Renal pelvis (tissue), 4 donors: Measurements from ENCODE around the gene MVB12B. TPM values are rescaled to one million over a fixed set of nuclear protein-coding genes. Genes with fewer than 3 reads are reported as not detected.

ENCODE experiments used
- DNase-seq: peaks from one replicate; pipeline ENCODE4 v3.0.0-alpha.2; 2013
- polyA plus RNA-seq, 3 donors: library from polyadenylated mRNA; unstranded; fragments of 120-200 nt; gene quantifications; one replicate each; pipeline ENCODE4 v1.2.1, GENCODE V29; 2013; ENCODE audit not compliant: insufficient read length in 3 of 3

MVB12B gene
- polyA plus RNA-seq, 3 donors: 15.7 to 18.9 (median 17.3) TPM

GRCh38 chr9:126354887-126355770, 28.5 kb downstream of the MVB12B start:
- no peak for DNase-seq

GRCh38 chr9:126357074-126357473, 30.4 kb downstream of the MVB12B start:
- no peak for DNase-seq

DNA sequence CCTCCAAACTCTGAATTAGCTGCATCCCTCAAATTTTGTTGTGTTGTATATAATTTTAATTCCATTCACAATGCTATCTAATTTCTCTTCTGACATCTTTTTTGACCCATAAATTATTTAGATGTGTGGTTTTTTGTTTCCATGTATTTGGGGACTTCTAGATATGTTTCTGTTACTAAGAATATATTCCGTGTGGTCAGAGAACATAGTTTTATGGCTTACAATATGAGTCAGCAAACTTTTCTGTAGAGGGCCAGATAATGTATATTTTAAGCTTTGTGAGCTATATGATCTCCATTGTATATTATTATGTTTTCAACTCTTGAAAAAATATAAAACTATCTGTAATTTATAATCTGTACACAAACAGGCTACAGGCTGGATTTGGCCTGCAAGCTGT, 33.4 kb downstream of the MVB12B start:
- DNase-seq: no peak

- no peak for DNase-seq
Measured at GRCh38 chr9:126361810-126362238, 35.2 kb downstream of the MVB12B start.

- no peak for DNase-seq
Measured at GRCh38 chr9:126363250-126363649, 36.6 kb downstream of the MVB12B start.

DNA sequence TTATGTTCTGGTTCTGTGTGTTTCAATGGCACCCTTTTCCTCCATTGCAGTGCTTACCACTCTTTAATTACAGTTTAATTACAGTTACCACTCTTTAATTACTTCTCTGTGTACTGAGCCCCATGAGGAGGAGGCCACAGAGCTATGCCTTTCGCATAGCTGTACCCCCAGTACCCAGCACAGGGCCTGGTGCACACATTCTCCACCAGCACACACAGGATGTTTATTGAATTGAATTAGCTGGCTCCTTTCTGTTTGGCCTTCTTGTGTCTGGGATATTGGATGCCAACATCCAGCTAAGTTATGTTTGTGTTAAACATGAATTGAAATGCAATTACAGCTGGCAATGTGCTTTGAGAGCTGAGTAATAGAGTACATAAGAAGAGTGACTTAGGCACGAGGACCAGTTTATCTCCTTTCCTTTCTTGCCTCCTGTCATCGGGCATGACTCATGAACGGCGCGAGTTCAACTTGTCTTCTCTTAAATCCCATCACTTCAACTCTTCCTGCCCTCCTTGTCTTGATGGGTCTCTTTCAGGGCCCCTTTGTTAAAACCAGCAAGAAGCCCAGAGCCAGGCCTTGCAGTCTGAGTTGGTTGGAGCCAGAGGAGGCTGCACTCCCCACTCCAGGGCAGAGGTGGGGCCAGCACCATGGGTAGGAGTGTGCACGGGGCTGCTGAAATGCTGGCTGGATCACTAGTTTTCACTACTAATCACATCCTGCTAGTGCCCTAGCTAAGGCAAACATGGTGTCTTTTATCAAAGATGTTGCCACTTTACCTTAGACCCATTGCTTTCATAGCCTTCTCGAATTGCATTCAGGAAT, 37.4 kb downstream of the MVB12B start:
- DNase-seq: no peak

- DNase-seq: no peak
Measured at GRCh38 chr9:126365780-126366179, 39.2 kb downstream of the MVB12B start.

DNA sequence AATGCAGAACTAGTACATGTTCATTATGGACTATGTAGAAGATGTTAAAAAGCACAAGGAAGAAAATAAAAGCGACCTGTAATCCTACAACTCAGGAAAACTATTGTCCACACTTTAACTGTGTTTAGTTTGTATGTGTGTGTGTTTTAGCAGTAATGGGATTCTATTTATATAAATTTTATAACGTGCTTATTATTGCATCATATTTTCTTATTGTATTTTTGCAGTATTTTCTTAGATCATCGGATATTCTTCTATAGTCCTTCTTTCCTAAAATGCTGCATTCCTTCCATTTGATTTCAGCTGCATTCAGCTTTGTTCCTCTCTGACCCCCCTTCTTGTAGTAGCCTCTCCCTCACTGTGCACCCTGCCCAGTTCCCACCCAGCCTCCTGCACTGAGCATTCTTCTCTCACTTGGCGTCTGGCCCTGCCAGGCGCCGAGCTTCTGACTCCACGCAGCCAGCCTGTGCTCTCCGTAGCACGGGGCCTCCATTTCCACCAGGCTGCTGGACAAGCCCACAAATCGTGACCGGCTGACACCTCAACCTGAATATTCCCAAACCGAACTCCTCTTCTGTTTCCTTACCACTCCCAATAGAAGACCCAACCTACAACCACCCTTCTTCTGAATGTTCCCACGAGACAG, 39.9 kb downstream of the MVB12B start:
- DNase-seq: no peak

- DNase-seq: no peak
Measured at GRCh38 chr9:126367139-126367538, 40.5 kb downstream of the MVB12B start.

- no peak for DNase-seq
Measured at GRCh38 chr9:126367616-126368015, 41.0 kb downstream of the MVB12B start.

DNA sequence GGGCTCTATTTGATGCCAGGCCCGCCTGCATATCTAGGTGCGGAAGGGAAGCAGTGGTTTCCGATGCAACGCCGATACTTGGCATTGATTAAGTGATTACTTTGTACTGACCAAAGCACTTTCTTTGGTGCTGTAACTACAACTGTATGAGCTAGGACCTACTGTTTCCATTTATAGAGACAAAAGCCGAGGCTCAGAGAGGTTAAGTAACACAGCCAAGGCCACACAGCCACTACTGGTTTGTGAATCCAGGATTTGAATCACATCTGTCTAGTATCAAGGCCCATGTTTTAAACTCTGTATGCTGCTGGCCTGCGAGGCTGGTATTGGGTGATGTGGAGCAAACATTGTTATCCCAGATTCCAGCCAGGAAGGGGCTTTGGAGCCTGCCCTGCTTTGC, 41.4 kb downstream of the MVB12B start:
- no peak for DNase-seq

DNA sequence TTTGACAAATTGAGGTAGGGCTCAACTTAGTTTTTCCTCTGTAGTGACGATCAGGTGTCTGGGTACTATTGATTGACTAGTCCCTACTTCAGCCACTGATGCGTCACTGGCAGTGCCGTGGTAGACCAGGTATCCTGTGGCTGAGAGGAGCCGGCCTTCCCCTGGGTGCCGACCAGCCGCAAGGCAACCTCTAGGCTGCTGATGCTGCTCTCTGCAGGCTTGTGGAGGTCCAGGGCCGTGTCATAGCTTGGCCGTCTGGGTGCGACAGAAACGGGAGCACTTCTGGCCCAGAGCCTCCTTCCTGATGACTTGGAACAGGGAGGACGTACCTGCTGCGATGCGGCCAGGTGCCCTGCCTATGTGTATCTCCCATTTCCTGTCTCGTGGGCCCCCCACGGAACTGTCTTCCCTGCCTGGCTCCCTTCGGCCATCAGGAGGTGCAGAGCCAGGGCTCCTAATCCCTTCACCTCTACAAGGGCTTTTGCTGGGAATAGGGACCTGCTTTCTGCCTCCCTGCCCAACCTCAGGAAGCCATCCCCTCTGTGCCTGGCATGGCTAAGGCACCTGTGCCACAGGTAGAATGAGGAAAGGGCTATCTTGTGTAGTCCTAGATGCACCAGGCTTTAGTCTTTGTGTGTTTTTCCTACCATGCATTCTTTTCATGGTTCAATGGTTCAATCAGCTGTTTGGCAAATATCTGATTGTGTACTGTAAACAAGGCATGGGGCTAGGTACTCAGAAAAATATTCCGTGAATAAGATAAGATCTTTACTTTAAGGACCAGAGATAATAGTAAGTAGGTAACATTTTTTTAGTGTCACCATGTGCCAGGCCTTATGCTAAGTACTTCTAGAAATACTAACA, 44.6 kb downstream of the MVB12B start:
- no peak for DNase-seq

GRCh38 chr9:126372716-126373115, 46.1 kb downstream of the MVB12B start:
- DNase-seq: no peak

- DNase-seq: no peak
Measured at GRCh38 chr9:126373241-126373640, 46.6 kb downstream of the MVB12B start.

DNA sequence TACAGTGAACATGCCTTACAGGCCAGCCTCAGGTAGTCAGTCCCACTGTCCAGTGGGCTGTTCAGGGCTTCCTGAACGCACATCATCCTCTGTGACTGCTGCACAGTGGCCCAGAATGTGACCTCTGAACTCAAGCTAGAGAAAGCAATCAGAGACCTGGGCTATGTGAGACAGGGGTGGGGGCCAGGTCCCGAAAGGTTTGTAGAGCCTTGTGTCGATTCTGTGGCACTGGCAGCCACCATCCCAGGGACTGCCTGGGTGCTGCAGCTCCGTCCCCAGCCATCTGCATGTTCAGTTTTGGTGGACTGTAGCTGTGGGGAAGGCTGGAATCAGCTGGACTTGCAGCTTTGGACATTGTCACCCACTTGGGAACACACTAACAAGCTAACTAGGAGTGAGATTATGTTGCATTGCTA, 47.7 kb downstream of the MVB12B start:
- DNase-seq: no peak

DNA sequence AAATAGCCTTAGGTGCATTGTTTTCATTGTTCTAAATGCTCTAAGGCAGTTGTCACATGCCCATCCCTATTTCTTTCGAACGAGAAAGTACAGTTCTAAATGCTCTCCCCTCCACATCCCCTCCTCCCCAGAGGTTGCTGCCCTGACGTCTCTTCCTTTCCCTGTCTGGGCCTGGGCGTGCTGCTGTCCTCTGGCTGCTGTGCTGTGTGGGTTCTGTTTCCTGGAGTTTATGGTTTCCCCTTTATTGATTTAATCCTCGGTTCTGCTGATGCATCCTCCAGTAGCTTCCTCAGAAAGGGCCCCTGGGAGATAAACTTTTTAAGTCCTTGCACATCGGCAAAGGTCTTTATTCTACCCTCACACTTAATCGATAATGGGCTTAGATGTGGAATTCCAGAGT, 48.8 kb downstream of the MVB12B start:
- DNase-seq: no peak

DNA sequence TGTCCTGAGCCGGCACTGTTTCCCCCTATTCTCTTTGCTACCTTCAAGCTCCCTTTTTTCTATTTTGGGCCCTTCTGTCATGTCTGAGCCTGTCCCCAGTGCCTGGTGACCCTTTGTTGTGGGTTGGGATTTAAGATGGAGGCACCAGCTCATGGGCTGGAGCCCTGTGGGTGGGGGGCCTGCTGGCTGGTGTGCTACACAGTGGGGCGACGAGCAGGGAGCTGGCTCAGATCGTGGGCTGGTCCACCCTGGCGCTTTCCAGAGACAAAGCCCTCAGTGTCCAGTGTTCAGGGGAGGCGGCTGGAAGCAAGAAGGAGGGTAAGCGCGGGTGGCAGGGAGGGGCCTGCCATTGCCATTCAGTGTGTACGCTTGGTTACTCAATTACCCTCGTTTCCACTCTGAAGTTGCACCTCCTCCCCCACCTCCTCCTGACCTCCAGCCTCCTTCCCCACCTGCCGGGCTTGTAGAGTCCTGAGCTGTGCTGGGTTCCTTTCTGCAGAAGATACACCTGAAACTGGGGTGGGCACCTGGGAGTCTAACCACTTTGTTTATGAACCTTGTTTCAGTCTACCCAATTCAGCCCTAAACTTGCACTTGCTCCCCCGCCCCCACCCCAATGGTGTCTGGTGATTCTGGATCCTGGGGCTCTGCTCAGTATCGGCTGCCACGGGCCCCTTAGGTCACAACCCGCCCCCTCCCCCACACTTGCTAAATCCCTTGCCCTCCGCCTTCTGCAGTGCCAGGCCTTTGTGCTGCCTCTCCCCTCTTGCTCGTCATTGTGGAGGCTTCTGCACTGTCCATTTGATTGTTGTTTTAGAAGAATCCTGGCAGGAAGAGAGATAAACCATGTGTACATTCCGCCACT, 49.9 kb downstream of the MVB12B start:
- DNase-seq: no peak

GRCh38 chr9:126377176-126377509, 50.5 kb downstream of the MVB12B start:
- DNase-seq: no peak

DNA sequence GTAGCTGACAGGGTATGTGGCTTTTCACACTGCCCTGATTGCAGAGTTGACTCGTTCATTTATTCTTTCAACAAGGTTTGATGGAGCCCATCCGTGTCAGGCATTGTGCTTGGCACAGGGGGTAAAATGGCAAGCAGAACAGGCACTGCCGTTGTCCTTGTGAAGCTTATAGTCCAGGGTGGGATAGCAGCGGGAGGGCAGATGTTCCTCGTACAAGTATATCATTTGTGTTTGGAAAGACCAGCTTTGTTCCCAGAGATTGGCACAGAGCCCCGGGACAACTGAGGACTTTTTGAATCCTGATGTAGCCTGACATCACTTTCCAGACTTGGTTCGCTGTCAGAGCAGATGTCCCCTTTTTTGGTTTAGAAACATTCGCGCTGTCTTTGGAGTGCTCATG, 50.9 kb downstream of the MVB12B start:
- no peak for DNase-seq

- DNase-seq: no peak
Measured at GRCh38 chr9:126378761-126379160, 52.1 kb downstream of the MVB12B start.
